Measurements from ENCODE around the gene OXT. TPM values are rescaled to one million over a fixed set of nuclear protein-coding genes. Genes with fewer than 3 reads are reported as not detected.
"Not testable (repeated sequence)": the region's sequence is repeated elsewhere in the genome, so short reads cannot be mapped to it uniquely, and the experiment has no call there.

OXT gene
- total RNA-seq, 1 donor from 2014 or later: not detected

- DNase-seq: no peak
Measured at GRCh38 chr20:3051385-3052019, 19.9 kb upstream of the OXT start.

DNA sequence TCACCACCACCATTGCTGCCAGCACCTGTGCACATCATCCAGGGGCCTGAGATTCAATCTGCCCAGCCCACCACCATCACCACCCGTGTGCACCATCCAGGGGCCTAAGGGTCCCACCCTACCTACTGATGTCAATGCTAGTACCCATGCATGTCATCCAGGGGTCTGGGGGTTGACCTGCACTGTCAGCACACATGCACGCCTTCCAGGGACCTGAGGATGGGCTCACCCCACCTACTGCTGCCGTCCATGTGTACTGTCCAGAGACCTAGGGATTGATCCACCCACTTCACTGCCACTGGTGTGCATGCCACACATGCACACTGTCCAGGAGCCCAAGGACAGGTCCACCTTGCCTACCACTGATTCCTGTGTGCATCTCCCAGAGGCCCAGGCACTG is 11.9 kb upstream of the OXT start:
- no peak for DNase-seq

DNA sequence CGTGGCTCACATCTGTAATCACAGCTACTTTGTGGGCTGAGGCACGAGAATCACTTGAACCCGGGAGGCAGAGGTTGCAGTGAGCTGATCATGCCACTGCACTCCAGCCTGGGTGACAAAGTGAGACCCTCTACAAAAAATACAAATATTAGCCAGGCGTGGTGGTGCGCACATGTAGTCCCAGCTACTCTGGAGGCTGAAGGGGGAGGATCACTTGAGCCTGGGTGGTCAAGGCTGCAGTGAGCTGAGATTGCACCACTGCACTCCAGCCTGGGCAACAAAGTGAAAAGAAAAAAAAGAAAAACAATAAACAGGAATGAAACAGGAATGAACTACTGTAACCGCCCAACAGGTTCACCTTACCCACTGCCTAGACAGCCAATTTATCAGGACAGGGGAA is 7.3 kb upstream of the OXT start:
- DNase-seq: not testable (repeated sequence)

DNA sequence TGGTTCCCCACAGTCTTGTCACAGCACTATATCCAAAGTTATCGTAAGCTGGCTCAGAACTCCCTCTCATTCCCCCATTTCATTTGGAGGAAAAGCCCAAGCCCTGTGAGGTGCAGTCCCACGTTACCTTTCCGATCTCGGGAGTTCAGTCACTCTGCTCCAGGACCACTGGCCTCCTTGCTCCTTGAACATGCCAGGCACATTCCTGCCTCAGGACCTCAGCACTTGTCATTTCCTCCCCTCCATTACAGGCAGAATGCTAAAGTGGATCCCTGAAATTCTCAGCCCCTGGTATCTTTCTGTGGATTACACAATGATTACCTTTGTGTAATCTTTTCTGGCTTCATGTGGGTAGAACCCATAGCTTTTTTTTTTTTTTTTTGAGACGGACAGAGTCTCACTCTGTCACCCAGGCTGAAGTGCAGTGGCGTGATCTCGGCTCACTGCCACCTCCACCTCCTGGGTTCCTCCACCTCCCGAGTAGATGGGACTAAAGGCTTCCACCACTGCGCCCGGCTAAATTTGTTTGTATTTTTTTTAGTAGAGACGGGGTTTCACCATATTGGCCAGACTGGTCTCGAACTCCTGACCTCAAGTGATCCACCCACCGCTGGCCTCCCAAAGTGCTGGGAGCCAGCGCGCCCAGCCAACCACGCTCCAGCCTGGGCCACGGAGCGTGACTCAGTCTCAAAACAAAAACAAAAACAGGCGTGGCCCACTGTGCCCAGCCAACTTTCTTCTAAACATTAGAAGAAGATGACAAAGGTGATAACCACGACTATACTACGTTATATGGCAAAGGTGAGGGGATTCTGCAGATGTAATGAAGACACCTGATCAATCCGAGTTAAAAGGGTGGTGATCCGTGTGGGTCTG is 4.0 kb upstream of the OXT start:
- DNase-seq: no peak

- no peak for DNase-seq
Measured at GRCh38 chr20:3068075-3068474, 3.3 kb upstream of the OXT start.

- no peak for DNase-seq
Measured at GRCh38 chr20:3068986-3069900, 2.2 kb upstream of the OXT start.

DNA sequence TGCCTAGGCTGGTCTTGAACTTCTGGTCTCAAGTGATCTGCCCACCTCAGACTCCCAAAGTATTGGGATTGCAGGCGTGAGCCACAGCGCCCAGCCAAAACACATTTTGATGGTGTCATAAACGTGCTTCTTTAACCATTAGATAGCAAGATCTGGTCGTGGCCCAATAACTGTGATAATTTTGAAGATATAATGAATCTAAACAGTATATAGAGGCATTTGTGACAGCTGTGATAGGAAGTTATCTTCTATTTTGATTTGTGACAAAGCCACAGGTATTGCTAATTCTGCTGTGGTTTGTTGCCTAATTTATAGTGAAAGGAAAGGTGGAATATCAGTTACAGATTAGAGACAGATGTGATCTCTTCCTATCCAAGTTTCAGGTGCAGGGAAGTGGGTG is 695 bp upstream of the OXT start:
- DNase-seq: no peak

DNA sequence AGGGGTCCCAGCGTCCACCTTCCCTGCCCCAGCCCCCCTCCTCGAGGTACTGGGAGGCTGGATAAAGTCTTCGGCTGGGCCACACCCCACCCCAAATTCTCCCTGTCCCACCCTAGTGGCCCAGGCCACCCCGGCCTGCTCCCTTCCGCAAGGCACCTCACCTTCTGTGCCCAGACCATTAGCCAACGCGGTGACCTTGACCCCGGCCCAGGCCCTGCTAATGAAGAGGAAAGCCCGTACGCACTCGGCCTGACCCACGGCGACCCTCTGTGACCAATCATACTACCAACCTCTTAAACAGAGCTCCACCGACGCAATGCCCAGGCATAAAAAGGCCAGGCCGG is 182 bp upstream of the OXT start:
- no peak for DNase-seq

- no peak for DNase-seq
Measured at GRCh38 chr20:3072530-3073250, 1.3 kb downstream of the OXT start.

- DNase-seq: not testable (repeated sequence)
Measured at GRCh38 chr20:3073251-3073643, 1.8 kb downstream of the OXT start.

- DNase-seq: no peak
Measured at GRCh38 chr20:3074812-3075211, 3.4 kb downstream of the OXT start.

DNA sequence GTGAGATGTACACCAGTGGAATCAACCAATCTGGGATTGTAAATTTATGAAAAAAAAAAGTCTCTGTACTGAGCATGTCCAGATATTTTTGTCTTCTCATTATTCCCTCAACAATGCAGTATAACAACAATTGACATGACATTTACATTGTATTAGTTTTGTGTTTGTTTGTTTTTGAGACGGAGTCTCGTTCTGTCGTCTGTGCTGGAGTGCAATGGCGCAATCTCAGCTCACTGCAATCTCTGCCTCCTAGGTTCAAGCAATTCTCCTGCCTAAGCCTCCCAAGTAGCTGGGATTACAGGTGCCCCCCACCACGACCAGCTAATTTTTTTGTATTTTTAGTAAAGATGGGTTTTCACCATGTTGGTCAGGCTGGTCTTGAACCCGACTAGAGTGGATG is 3.9 kb downstream of the OXT start:
- DNase-seq: not testable (repeated sequence)

GRCh38 chr20:3077618-3078134 is 6.3 kb downstream of the OXT start:
- DNase-seq: no peak

GRCh38 chr20:3080939-3081388 is 9.5 kb downstream of the OXT start:
- peak; percentile 27 for DNase-seq

- DNase-seq: no peak
Measured at GRCh38 chr20:3081641-3082040, 10.2 kb downstream of the OXT start.

DNA sequence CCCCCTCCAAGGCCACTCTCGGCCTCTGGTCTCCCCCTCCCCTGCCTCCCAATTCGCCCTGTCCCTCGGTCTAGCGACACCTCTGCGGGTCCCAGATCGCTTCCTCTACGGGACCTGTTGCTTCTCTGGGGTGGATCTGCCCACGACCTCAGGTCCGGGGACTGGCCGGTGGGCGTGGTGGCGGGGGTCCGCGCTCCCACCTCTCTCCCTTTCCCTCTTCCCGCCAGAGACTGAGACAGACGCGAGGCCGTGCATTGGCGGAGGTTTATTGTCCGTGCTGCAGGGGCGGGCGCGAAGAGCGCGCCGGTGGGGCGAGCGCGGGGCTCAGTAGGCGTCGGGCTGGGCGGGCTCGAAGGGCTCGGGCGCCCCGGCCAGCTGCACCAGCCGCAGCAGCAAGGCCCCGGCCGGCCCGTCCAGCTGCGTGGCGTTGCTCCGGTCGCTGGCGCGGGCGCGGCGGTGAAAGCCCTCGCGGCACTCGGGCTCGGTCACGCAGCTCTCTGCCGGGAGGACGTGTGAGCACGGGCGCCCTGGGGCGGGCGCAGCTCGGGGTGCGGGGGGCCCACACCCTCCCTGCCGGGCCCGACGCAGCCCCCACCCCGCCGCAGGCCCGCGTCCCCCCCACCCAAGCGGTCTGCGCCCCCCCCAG is 11.0 kb downstream of the OXT start:
- peak; percentile 21 for DNase-seq

DNA sequence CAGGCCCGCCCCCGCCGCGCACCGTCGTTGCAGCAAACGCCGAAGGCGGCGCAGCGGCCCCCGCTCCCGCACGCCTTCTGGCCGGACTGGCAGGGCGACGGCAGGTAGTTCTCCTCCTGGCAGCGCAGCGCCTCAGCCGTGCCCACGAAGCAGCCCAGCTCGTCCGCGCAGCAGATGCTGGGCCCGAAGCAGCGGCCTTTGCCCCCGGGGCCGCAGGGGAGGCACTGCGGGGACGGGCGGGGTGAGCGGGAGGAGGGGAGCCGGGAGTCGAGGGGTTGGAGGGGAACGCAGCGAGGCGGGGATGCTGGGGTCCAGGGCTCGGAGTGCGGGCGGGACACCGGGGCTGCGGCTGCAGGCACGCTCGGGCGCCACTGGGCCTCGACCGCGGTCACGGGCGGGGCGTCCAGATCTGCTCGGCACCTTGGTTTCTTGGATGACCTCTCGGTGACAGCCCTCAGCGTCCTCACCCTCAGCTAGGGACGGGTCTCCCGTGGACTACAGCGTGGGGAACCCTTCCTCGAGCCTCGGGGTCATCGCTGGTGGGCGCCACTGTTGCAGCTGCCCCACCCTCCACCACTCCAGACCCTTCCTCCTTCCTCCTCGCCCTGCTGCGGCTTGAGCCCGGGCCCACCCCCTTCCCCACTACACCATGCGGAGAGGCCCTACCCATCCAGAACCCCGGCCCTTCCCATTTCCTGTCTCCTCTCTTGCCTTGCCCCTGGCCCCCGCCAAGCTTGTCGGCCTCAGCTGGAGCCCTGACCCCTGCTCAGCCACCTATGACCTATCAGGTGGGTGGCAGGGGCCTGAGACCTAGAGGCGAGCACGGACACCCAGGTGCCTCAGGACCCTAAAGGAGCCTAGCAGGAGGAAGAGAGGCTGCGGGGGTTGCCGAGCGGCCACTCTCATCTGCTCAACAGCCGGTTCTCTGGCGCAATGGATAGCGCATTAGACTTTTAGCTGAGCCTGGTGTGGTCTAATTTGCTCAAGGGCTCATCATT is 11.8 kb downstream of the OXT start:
- DNase-seq: no peak

- no peak for DNase-seq
Measured at GRCh38 chr20:3084283-3084985, 13.0 kb downstream of the OXT start, which contains the start of gene AVP. Gene AVP (minus strand): TSS chr20:3084724. CDS start chr20:3084674, 50 bp downstream.

DNA sequence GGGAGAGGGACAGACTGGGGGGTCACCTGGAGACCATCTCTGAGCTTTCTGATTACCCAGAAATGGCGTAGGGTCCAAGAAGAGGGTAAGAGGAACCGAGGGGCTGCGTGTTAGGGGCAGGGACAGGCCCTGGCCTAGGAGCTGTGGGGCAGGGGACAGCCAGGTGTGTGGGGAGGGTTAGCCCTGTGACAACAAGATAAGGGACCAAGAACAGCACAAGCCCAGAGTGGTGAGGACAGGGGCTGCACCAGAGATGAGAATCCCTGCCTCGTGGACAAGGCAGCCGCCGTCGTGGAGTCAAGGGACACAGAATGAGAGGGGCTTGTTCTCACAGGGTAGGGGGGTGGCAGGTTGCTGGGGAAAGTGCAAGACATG is 13.6 kb downstream of the OXT start:
- DNase-seq: no peak

Data from dermis blood vessel endothelial cell (primary cell).